Neural cell (in vitro differentiated cells): Measurements from ENCODE around the gene GLCE. TPM values are rescaled to one million over a fixed set of nuclear protein-coding genes. Genes with fewer than 3 reads are reported as not detected.

Source experiments
- H2AFZ ChIP-seq: fragments of 200-600, 300-800 bp; sonication (generic), shearing (Covaris generic); 2 replicates; pipeline ENCODE4 v1.6.0; 2014; ENCODE audit warnings: low read depth, mild to moderate bottlenecking, antibody characterized with exemption, low read length, moderate library complexity
- H3F3A ChIP-seq: fragments of 200-600 bp; shearing (Covaris generic); 2 replicates; pipeline ENCODE4 v1.6.1; 2016; ENCODE audit warnings: mild to moderate bottlenecking, moderate library complexity, mixed read lengths, antibody characterized with exemption, low read length; ENCODE audit not compliant: insufficient read depth, poor library complexity, severe bottlenecking
- H3K27ac ChIP-seq: fragments of 200-600, 300-800 bp; sonication (generic), shearing (Covaris generic); 2 replicates; pipeline ENCODE4 v1.5.1; 2014; ENCODE audit warnings: mild to moderate bottlenecking, low read length, moderate library complexity
- H3K27me3 ChIP-seq: fragments of 300-800, 200-600 bp; sonication (generic), shearing (Covaris generic); 2 replicates; pipeline ENCODE4 v1.6.0; 2014; ENCODE audit warnings: mild to moderate bottlenecking, low read depth, low read length, moderate library complexity; ENCODE audit not compliant: insufficient read depth
- H3K36me3 ChIP-seq: fragments of 300-800, 200-600 bp; sonication (generic), shearing (Covaris generic); 2 replicates; pipeline ENCODE4 v1.5.1; 2014; ENCODE audit warnings: mild to moderate bottlenecking, antibody characterized with exemption, low read length, moderate library complexity; ENCODE audit not compliant: insufficient read depth
- H3K4me2 ChIP-seq: fragments of 300-800, 200-600 bp; sonication (generic), shearing (Covaris generic); 2 replicates; pipeline ENCODE4 v1.6.0; 2014; ENCODE audit warnings: mild to moderate bottlenecking, low read length
- H3K4me3 ChIP-seq: fragments of 300-800, 200-600 bp; sonication (generic), shearing (Covaris generic); 2 replicates; pipeline ENCODE4 v1.5.1; 2014; ENCODE audit warnings: mild to moderate bottlenecking, low read length, moderate library complexity
- H3K79me2 ChIP-seq: fragments of 200-600 bp; shearing (Covaris generic); replicated peaks from 2 replicates; pipeline ENCODE4 v1.6.0; 2014; ENCODE audit warnings: mild to moderate bottlenecking, low read length, moderate library complexity; ENCODE audit not compliant: insufficient read depth
- H3K9ac ChIP-seq: fragments of 300-800, 200-600 bp; sonication (generic), shearing (Covaris generic); 2 replicates; pipeline ENCODE4 v1.6.1; 2016; ENCODE audit warnings: mild to moderate bottlenecking, low read length, mixed read lengths
- H3K9me2 ChIP-seq: fragments of 200-600 bp; shearing (Covaris generic); 2 replicates; pipeline ENCODE4 v1.6.1; 2016; ENCODE audit warnings: mild to moderate bottlenecking, low read length, mixed read lengths; ENCODE audit not compliant: insufficient read depth
- H3K9me3 ChIP-seq: fragments of 200-600, 300-800 bp; sonication (generic), shearing (Covaris generic); 2 replicates; pipeline ENCODE4 v1.6.1; 2016; ENCODE audit warnings: mild to moderate bottlenecking, mixed run types, low read length, moderate library complexity, mixed read lengths
- H4K20me1 ChIP-seq: fragments of 200-600 bp; shearing (Covaris generic); 2 replicates; pipeline ENCODE4 v1.6.1; 2016; ENCODE audit warnings: mild to moderate bottlenecking, mixed run types; ENCODE audit not compliant: insufficient read depth
- CTCF ChIP-seq: fragments of 450-650 bp; IDR thresholded peaks from 2 replicates; pipeline ENCODE4 v1.5.1; 2014; ENCODE audit warnings: antibody characterized with exemption, mild to moderate bottlenecking, moderate library complexity; ENCODE audit not compliant: poor library complexity, severe bottlenecking
- EP300 ChIP-seq: fragments of 450-650 bp; conservative IDR thresholded peaks from 2 replicates; pipeline ENCODE4 v1.6.1; 2014; ENCODE audit warnings: antibody characterized with exemption, mild to moderate bottlenecking, moderate library complexity; ENCODE audit not compliant: poor library complexity, severe bottlenecking
- EZH2 ChIP-seq: fragments of 200-600, 300-800 bp; shearing (Covaris generic), sonication (generic); IDR thresholded peaks from 2 replicates; pipeline ENCODE4 v1.6.1; 2014; ENCODE audit warnings: antibody characterized with exemption, low read length, borderline replicate concordance, mild to moderate bottlenecking; ENCODE audit not compliant: insufficient read depth, poor library complexity, severe bottlenecking
- MXI1 ChIP-seq: fragments of 450-650 bp; conservative IDR thresholded peaks from 2 replicates; pipeline ENCODE4 v1.6.1; 2014; ENCODE audit warnings: antibody characterized with exemption, mild to moderate bottlenecking; ENCODE audit not compliant: poor library complexity, severe bottlenecking
- POLR2AphosphoS5 ChIP-seq: IDR thresholded peaks from 2 replicates; pipeline ENCODE4 v1.6.1; 2012
- RAD21 ChIP-seq: fragments of 450-650 bp; conservative IDR thresholded peaks from 2 replicates; pipeline ENCODE4 v1.6.1; 2014; ENCODE audit warnings: antibody characterized with exemption, mild to moderate bottlenecking, moderate library complexity
- SMC3 ChIP-seq: fragments of 450-650 bp; conservative IDR thresholded peaks from 2 replicates; pipeline ENCODE4 v1.6.1; 2014; ENCODE audit warnings: antibody characterized with exemption, mild to moderate bottlenecking, moderate library complexity; ENCODE audit not compliant: poor library complexity
- TAF1 ChIP-seq: IDR thresholded peaks from 2 replicates; pipeline ENCODE4 v1.6.1; 2012; ENCODE audit warnings: low read depth
- polyA plus RNA-seq: library from polyadenylated mRNA; depleted of rRNA; stranded (reverse); fragments of >200 nt; gene quantifications from 2 replicates; pipeline ENCODE4 v1.2.3, GENCODE V29; 2014
- TF ChIP-seq, protein P1 (sequence below): IDR thresholded peaks from 2 replicates; pipeline ENCODE4 v1.6.1; 2012; ENCODE audit warnings: borderline replicate concordance

Gene GLCE
- polyA plus RNA-seq, 1 donor from 2014 or later, result 31.5 TPM

DNA sequence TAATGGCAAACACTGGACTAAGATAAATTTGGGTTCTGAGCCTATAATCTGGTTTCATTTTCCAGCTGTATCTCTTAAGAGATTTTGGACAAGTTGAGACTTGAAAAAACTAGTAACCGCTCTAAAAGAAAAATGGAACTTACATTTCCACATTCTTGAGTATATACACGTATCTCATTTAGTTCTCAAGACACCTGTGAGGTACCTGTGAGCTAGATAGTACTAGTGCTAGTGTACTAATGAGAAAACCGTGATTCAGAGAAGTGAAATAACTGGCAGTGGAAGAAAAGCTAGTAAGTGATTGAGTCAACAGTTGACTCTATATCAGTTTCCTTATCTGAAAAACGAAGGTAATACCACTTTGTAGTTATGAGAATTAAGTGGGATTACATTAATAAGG lies 76.1 kb downstream of the GLCE start:
- H3K9me3 ChIP-seq, result no peaks in the 10 kb centered on the region
- H3K79me2 ChIP-seq, result no peaks in the 10 kb centered on the region
- TF ChIP-seq CTCF (no peak), EZH2 (no peak), POLR2AphosphoS5 (no peak), SMC3 (no peak), MXI1 (no peak), RAD21 (no peak), TAF1 (no peak), EP300 (no peak)
- TF ChIP-seq, protein P1, sequence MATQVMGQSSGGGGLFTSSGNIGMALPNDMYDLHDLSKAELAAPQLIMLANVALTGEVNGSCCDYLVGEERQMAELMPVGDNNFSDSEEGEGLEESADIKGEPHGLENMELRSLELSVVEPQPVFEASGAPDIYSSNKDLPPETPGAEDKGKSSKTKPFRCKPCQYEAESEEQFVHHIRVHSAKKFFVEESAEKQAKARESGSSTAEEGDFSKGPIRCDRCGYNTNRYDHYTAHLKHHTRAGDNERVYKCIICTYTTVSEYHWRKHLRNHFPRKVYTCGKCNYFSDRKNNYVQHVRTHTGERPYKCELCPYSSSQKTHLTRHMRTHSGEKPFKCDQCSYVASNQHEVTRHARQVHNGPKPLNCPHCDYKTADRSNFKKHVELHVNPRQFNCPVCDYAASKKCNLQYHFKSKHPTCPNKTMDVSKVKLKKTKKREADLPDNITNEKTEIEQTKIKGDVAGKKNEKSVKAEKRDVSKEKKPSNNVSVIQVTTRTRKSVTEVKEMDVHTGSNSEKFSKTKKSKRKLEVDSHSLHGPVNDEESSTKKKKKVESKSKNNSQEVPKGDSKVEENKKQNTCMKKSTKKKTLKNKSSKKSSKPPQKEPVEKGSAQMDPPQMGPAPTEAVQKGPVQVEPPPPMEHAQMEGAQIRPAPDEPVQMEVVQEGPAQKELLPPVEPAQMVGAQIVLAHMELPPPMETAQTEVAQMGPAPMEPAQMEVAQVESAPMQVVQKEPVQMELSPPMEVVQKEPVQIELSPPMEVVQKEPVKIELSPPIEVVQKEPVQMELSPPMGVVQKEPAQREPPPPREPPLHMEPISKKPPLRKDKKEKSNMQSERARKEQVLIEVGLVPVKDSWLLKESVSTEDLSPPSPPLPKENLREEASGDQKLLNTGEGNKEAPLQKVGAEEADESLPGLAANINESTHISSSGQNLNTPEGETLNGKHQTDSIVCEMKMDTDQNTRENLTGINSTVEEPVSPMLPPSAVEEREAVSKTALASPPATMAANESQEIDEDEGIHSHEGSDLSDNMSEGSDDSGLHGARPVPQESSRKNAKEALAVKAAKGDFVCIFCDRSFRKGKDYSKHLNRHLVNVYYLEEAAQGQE, result no peak
- H2AFZ ChIP-seq, result no peak overlapping the region
- H3K4me3 ChIP-seq, result no peak overlapping the region
- no peak overlapping the region for H3K4me2 ChIP-seq
- H3K27ac ChIP-seq, result no peak overlapping the region
- no peaks in the 10 kb centered on the region for H3F3A ChIP-seq
- no peaks in the 10 kb centered on the region for H3K27me3 ChIP-seq
- H4K20me1 ChIP-seq, result no peaks in the 10 kb centered on the region
- H3K9ac ChIP-seq, result no peak overlapping the region
- no peaks in the 10 kb centered on the region for H3K9me2 ChIP-seq
- H3K36me3 ChIP-seq, result no peaks in the 10 kb centered on the region

DNA sequence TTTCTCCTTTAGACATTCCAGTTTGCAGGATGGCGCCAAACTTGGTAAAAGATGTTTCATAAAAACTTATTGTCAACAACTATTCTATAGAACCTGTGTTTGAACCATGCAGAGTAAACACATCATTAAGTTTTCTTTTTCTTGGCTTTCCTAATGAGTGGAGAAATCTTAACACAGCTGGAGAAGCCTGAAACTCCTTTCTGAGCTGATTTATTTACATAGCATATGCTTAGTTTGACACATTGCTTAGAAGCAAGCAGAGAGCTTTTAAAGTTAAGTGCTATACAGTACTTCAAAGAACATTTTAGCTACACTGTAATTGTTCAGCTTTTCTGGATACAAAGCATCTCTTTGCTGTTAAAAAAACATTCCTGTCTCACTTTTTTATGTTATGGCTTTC lies 77.3 kb downstream of the GLCE start:
- H3K9me2 ChIP-seq, result no peaks in the 10 kb centered on the region
- no peaks in the 10 kb centered on the region for H3K9me3 ChIP-seq
- no peak overlapping the region for H3K9ac ChIP-seq
- no peak overlapping the region for H3K27ac ChIP-seq
- no peaks in the 10 kb centered on the region for H3K79me2 ChIP-seq
- H2AFZ ChIP-seq, result no peak overlapping the region
- H4K20me1 ChIP-seq, result no peaks in the 10 kb centered on the region
- no peak for TF ChIP-seq POLR2AphosphoS5
- no peak for TF ChIP-seq EZH2
- H3K4me3 ChIP-seq, result no peak overlapping the region
- H3K36me3 ChIP-seq, result no peaks in the 10 kb centered on the region
- no peaks in the 10 kb centered on the region for H3F3A ChIP-seq
- H3K4me2 ChIP-seq, result no peak overlapping the region
- no peaks in the 10 kb centered on the region for H3K27me3 ChIP-seq

DNA sequence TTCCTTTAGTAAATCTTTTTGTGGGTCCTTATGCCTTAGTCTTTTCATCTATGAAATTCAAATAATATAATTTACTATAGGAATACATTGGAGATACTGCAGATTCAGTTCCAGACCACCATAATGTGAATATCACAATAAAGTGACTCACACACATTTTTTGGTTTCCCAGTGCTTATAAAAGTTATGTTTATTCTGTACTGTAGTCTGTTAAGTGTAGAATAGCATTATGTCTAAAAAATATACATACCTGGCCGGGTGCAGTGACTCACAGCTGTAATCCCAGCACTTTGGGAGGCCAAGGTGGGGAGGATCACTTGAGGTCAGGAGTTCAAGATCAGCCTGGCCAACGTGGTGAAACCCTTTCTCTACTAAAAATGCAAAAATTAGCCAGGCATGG lies 84.4 kb downstream of the GLCE start:
- Histone ChIP-seq H3K36me3 (no peaks in the 10 kb centered on the region), H3K27me3 (no peaks in the 10 kb centered on the region), H3F3A (no peaks in the 10 kb centered on the region), H3K9ac (no peak overlapping the region), H3K27ac (no peak overlapping the region), H4K20me1 (no peaks in the 10 kb centered on the region), H3K9me3 (no peaks in the 10 kb centered on the region), H3K9me2 (no peaks in the 10 kb centered on the region), H2AFZ (no peak overlapping the region), H3K79me2 (no peaks in the 10 kb centered on the region), H3K4me2 (no peak overlapping the region), H3K4me3 (no peak overlapping the region)
- TF ChIP-seq MXI1, result no peak
- TF ChIP-seq RAD21, result no peak
